ENCODE measurements around the gene KRTAP20-3. TPM values are rescaled to one million over a fixed set of nuclear protein-coding genes. Genes with fewer than 3 reads are reported as not detected.

KRTAP20-3 gene
- total RNA-seq, 1 experiment from 2014 or later, result not detected

- POLR2A ChIA-PET, result no interaction called here
- in situ Hi-C loops (cut with HindIII; ENCODE audit: low pct_unique_long_range_greater_than_20kb, low sequenced_read_pairs), result no loop called here
- Histone ChIP-seq H3K27me3 (ENCODE audit: control insufficient read depth, insufficient read depth, low read length) (no peaks in the 10 kb centered on the region), H3K4me3 (ENCODE audit: low read depth in 2 of 2, low read length in 2 of 2) (no peak overlapping the region), H3K4me1 (ENCODE audit: control insufficient read depth, insufficient read depth, low read length) (no peaks in the 10 kb centered on the region), H3K36me3 (ENCODE audit: control insufficient read depth, insufficient read depth, low read length) (no peaks in the 10 kb centered on the region), H3K9me3 (ENCODE audit: control insufficient read depth, insufficient read depth, low read depth, low read length) (no peaks in the 10 kb centered on the region), H3K27ac (ENCODE audit: low read length) (no peak overlapping the region)
- DNase-seq (ENCODE audit: low read depth, low spot score) (no peak), ATAC-seq (no peak)
- CTCF ChIA-PET, result no interaction called here
- BruUV-seq (replicated peaks), result no TSS peak
- TF ChIP-seq TCF7L2 (IDR thresholded peaks at IDR 0.05; ENCODE audit: low read depth, low read length) (no peak), POLR2AphosphoS5 (IDR thresholded peaks at IDR 0.05; ENCODE audit: low read depth, low read length) (no peak), SIN3A (IDR thresholded peaks at IDR 0.05; ENCODE audit: borderline replicate concordance, insufficient read depth, low read depth, low read length) (no peak), CTCF (IDR thresholded peaks at IDR 0.05) (no peak)
- TF ChIP-seq, protein P1, sequence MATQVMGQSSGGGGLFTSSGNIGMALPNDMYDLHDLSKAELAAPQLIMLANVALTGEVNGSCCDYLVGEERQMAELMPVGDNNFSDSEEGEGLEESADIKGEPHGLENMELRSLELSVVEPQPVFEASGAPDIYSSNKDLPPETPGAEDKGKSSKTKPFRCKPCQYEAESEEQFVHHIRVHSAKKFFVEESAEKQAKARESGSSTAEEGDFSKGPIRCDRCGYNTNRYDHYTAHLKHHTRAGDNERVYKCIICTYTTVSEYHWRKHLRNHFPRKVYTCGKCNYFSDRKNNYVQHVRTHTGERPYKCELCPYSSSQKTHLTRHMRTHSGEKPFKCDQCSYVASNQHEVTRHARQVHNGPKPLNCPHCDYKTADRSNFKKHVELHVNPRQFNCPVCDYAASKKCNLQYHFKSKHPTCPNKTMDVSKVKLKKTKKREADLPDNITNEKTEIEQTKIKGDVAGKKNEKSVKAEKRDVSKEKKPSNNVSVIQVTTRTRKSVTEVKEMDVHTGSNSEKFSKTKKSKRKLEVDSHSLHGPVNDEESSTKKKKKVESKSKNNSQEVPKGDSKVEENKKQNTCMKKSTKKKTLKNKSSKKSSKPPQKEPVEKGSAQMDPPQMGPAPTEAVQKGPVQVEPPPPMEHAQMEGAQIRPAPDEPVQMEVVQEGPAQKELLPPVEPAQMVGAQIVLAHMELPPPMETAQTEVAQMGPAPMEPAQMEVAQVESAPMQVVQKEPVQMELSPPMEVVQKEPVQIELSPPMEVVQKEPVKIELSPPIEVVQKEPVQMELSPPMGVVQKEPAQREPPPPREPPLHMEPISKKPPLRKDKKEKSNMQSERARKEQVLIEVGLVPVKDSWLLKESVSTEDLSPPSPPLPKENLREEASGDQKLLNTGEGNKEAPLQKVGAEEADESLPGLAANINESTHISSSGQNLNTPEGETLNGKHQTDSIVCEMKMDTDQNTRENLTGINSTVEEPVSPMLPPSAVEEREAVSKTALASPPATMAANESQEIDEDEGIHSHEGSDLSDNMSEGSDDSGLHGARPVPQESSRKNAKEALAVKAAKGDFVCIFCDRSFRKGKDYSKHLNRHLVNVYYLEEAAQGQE (IDR thresholded peaks at IDR 0.05; ENCODE audit: insufficient read depth in 1 of 2, low read depth in 2 of 2, low read length in 1 of 2), result no peak
- intact Hi-C loops (cut with micrococcal nuclease; ENCODE audit: unreplicated experiment), result no loop called here
Measured at GRCh38 chr21:30628109-30628508, 14.6 kb upstream of the KRTAP20-3 start.

GRCh38 chr21:30629200-30629599 lies 13.5 kb upstream of the KRTAP20-3 start:
- intact Hi-C loops (cut with micrococcal nuclease; ENCODE audit: unreplicated experiment), result no loop called here

More at GRCh38 chr21:30629200-30629599, 13.5 kb upstream of the KRTAP20-3 start:
- TF ChIP-seq CTCF (IDR thresholded peaks at IDR 0.05), result no peak
- no peak for TF ChIP-seq TCF7L2 (IDR thresholded peaks at IDR 0.05; ENCODE audit: low read depth, low read length)
- no peak for TF ChIP-seq SIN3A (IDR thresholded peaks at IDR 0.05; ENCODE audit: borderline replicate concordance, insufficient read depth, low read depth, low read length)
- TF ChIP-seq, protein P1 (IDR thresholded peaks at IDR 0.05; ENCODE audit: insufficient read depth in 1 of 2, low read depth in 2 of 2, low read length in 1 of 2), result no peak
- TF ChIP-seq POLR2AphosphoS5 (IDR thresholded peaks at IDR 0.05; ENCODE audit: low read depth, low read length), result no peak
- no peak overlapping the region for H3K27ac ChIP-seq (ENCODE audit: low read length)
- no peak for DNase-seq (ENCODE audit: low read depth, low spot score)
- no peaks in the 10 kb centered on the region for H3K36me3 ChIP-seq (ENCODE audit: control insufficient read depth, insufficient read depth, low read length)
- ChIA-PET POLR2A (no interaction called here), CTCF (no interaction called here)
- in situ Hi-C loops (cut with HindIII; ENCODE audit: low pct_unique_long_range_greater_than_20kb, low sequenced_read_pairs), result no loop called here
- BruUV-seq (replicated peaks), result no TSS peak
- no peaks in the 10 kb centered on the region for H3K27me3 ChIP-seq (ENCODE audit: control insufficient read depth, insufficient read depth, low read length)
- ATAC-seq, result no peak
- H3K9me3 ChIP-seq (ENCODE audit: control insufficient read depth, insufficient read depth, low read depth, low read length), result no peaks in the 10 kb centered on the region
- no peak overlapping the region for H3K4me3 ChIP-seq (ENCODE audit: low read depth in 2 of 2, low read length in 2 of 2)
- no peaks in the 10 kb centered on the region for H3K4me1 ChIP-seq (ENCODE audit: control insufficient read depth, insufficient read depth, low read length)
